ENCODE results near the gene GYS1. TPM values are rescaled to one million over a fixed set of nuclear protein-coding genes. Genes with fewer than 3 reads are reported as not detected.

GYS1 gene
- total and polyA plus RNA-seq, 8 donors, result 42.5 to 56.3 (median 48.7) TPM

DNA sequence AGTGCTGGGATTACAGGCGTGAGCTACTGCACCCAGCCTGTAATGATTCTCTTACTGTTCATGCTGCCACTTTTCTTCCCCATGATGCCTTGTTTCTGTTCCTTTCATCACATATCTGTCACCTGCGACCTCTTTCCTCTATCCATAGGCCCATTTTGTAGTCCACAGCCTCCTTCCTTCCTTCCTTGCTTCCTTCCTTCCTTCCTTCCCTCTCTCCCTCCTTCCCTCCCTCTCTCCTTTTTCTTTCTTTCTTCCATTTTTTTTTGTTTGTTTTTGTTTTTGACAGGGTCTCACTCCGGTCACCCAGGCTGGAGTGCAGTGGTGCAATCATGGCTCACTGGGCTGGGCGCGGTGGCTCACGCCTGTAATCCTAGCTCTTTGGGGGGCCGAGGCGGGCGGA, 4.2 kb downstream of the GYS1 start:
- Histone ChIP-seq H3K9me3 (no peaks in the 10 kb centered on the region), H3K27me3 (no peaks in the 10 kb centered on the region), H3K4me3 (no peak overlapping the region), H3K4me1 (peaks cover 9 to 30% of the 10 kb centered on the region in 2 donors), H3K27ac (no peak overlapping the region), H3K36me3 (peaks cover 0 to 68% of the 10 kb centered on the region in 2 donors)
- no peak for ATAC-seq
- TF ChIP-seq, protein P1, sequence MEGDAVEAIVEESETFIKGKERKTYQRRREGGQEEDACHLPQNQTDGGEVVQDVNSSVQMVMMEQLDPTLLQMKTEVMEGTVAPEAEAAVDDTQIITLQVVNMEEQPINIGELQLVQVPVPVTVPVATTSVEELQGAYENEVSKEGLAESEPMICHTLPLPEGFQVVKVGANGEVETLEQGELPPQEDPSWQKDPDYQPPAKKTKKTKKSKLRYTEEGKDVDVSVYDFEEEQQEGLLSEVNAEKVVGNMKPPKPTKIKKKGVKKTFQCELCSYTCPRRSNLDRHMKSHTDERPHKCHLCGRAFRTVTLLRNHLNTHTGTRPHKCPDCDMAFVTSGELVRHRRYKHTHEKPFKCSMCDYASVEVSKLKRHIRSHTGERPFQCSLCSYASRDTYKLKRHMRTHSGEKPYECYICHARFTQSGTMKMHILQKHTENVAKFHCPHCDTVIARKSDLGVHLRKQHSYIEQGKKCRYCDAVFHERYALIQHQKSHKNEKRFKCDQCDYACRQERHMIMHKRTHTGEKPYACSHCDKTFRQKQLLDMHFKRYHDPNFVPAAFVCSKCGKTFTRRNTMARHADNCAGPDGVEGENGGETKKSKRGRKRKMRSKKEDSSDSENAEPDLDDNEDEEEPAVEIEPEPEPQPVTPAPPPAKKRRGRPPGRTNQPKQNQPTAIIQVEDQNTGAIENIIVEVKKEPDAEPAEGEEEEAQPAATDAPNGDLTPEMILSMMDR (IDR thresholded peaks at IDR 0.05), result no peak
- intact Hi-C loops (cut with DNase I), result no loop called here
- DNase-seq, result no peak

- no peak overlapping the region for H3K27ac ChIP-seq
- H3K36me3 ChIP-seq, result peaks cover 0 to 74% of the 10 kb centered on the region in 2 donors
- TF ChIP-seq, protein P1 (IDR thresholded peaks at IDR 0.05), result no peak
- peaks cover 9 to 30% of the 10 kb centered on the region in 2 donors for H3K4me1 ChIP-seq
- intact Hi-C loops (cut with DNase I), result no loop called here
- H3K9me3 ChIP-seq, result no peaks in the 10 kb centered on the region
- no peak for ATAC-seq
- no peak for DNase-seq
- H3K27me3 ChIP-seq, result no peaks in the 10 kb centered on the region
- H3K4me3 ChIP-seq, result no peak overlapping the region
Observed at GRCh38 chr19:48988286-48988685, 4.8 kb downstream of the GYS1 start.

GRCh38 chr19:48987323-48987722, 5.8 kb downstream of the GYS1 start:
- no peak for ATAC-seq

DNA sequence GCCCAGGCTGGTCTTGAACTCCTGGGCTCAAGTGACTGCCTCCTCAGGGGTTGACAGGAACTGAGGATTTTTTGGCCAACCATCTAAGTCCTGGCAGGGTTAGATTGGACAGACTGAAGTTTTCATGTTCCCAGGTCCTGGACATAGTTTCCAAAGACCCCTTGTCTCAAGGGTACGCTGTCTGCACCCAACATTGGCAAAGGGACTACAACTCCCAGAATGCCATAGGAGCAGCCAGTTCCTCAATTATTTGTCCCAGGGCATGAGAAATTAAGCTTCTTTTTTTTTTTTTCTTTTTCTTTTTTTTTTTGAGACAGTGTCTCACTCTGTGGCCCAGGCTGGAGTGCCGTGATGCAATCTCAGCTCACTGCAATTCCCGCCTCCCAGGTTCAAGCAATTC, 6.9 kb downstream of the GYS1 start:
- ATAC-seq (no peak), DNase-seq (no peak)
- intact Hi-C loops (cut with DNase I), result no loop called here
- Histone ChIP-seq H3K9me3 (no peaks in the 10 kb centered on the region), H3K4me3 (no peak overlapping the region), H3K4me1 (peaks cover 2 to 14% of the 10 kb centered on the region in 2 donors), H3K27ac (no peak overlapping the region), H3K27me3 (no peaks in the 10 kb centered on the region), H3K36me3 (peaks cover 0 to 94% of the 10 kb centered on the region in 2 donors)
- TF ChIP-seq, protein P1 (IDR thresholded peaks at IDR 0.05), result no peak

More at GRCh38 chr19:48987323-48987722, 5.8 kb downstream of the GYS1 start:
- intact Hi-C loops (cut with DNase I), result no loop called here
- TF ChIP-seq, protein P1 (IDR thresholded peaks at IDR 0.05), result no peak
- no peak for DNase-seq
- Histone ChIP-seq H3K4me1 (peaks cover 9 to 25% of the 10 kb centered on the region in 2 donors), H3K4me3 (no peak overlapping the region), H3K27me3 (no peaks in the 10 kb centered on the region), H3K9me3 (no peaks in the 10 kb centered on the region), H3K36me3 (peaks cover 0 to 83% of the 10 kb centered on the region in 2 donors), H3K27ac (no peak overlapping the region)

GRCh38 chr19:48985711-48986110, 7.4 kb downstream of the GYS1 start:
- Histone ChIP-seq H3K36me3 (peaks cover 0 to 97% of the 10 kb centered on the region in 2 donors), H3K4me1 (peaks cover 0 to 9% of the 10 kb centered on the region in 2 donors), H3K9me3 (no peaks in the 10 kb centered on the region), H3K27me3 (no peaks in the 10 kb centered on the region), H3K4me3 (no peak overlapping the region), H3K27ac (no peak overlapping the region)
- ATAC-seq (no peak), DNase-seq (no peak)
- intact Hi-C loops (cut with DNase I), result no loop called here
- TF ChIP-seq, protein P1 (IDR thresholded peaks at IDR 0.05), result no peak
